A549 (cell line): ENCODE data around the gene SNX25.

ENCODE experiments used
- CEBPB ChIP-seq, 2 experiments: fragments of >200 bp in 1 of 2; sonication (Bioruptor Twin) in 1 of 2; formaldehyde crosslinking in 1 of 2; IDR thresholded peaks; 2 replicates each; pipeline ENCODE4 v1.6.1; 2012 to 2016
- EP300 ChIP-seq, 2 experiments: fragments of >200 bp; sonication (Bioruptor Twin); formaldehyde crosslinking; IDR thresholded peaks; 2 replicates in 1 of 2; 3 replicates in 1 of 2; pipeline ENCODE4 v1.6.1; 2016 to 2017
- ESRRA ChIP-seq: fragments of 150-350 bp; IDR thresholded peaks from 2 replicates; pipeline ENCODE4 v1.6.1; 2014; ENCODE audit warnings: mild to moderate bottlenecking, low read length, borderline replicate concordance
- JUNB ChIP-seq: fragments of >200 bp; sonication (Bioruptor Twin); formaldehyde crosslinking; IDR thresholded peaks from 2 replicates; pipeline ENCODE4 v1.6.1; 2016
- KDM1A ChIP-seq: fragments of 200-600 bp; sonication (generic); IDR thresholded peaks from 2 replicates; pipeline ENCODE4 v1.6.1; 2016; ENCODE audit warnings: low read depth, mild to moderate bottlenecking
- MAFK ChIP-seq: fragments of 450-650 bp; IDR thresholded peaks from 2 replicates; pipeline ENCODE4 v1.6.1; 2014; ENCODE audit not compliant: partially characterized antibody
- MYC ChIP-seq: IDR thresholded peaks from 2 replicates; pipeline ENCODE4 v1.6.1; 2012; ENCODE audit warnings: mild to moderate bottlenecking, inconsistent platforms, low read length, improper control_type of control experiment, borderline replicate concordance
- NFE2L2 ChIP-seq: fragments of 150-350 bp; conservative IDR thresholded peaks from 2 replicates; pipeline ENCODE4 v1.6.1; 2014; ENCODE audit warnings: low read length
- POLR2A ChIP-seq: IDR thresholded peaks from 2 replicates; pipeline ENCODE4 v1.6.1; 2012; ENCODE audit warnings: mild to moderate bottlenecking, low read length
- POLR2AphosphoS2 ChIP-seq: conservative IDR thresholded peaks from 2 replicates; pipeline ENCODE4 v1.6.1; 2012; ENCODE audit warnings: low read length, improper control_type of control experiment, inconsistent platforms
- RCOR1 ChIP-seq: fragments of 150-350 bp; IDR thresholded peaks from 2 replicates; pipeline ENCODE4 v1.6.1; 2014; ENCODE audit warnings: antibody characterized with exemption, low read length, low read depth
- TF ChIP-seq, protein P1 (sequence below): fragments of >200 bp; sonication (Bioruptor Twin); formaldehyde crosslinking; IDR thresholded peaks from 3 replicates; pipeline ENCODE4 v1.5.1; 2016
- TF ChIP-seq, protein P2 (sequence below): IDR thresholded peaks from 2 replicates; pipeline ENCODE4 v1.6.1; 2012
- TF ChIP-seq, protein P3 (sequence below): IDR thresholded peaks from 2 replicates; pipeline ENCODE4 v1.6.1; 2012

DNA sequence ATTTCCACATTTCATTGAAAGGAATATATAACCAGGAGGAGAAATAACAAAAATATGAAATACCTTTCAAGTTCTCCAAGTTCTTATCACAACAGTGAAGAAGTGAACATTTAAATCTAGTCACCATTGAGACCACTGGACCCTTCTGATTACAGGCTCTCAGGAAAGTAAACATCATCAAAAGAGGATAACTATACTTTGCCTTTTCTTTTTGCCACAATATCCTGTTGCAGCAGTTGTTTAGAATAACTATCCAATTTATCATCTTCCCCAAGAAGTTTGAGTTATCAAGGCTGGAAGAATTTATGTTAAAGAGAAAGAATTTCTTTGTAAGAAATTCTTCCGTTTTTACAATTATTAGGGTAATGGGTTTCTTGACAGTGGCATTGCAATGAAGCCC is 182.8 kb downstream of the SNX25 start:
- TF ChIP-seq, protein P1, sequence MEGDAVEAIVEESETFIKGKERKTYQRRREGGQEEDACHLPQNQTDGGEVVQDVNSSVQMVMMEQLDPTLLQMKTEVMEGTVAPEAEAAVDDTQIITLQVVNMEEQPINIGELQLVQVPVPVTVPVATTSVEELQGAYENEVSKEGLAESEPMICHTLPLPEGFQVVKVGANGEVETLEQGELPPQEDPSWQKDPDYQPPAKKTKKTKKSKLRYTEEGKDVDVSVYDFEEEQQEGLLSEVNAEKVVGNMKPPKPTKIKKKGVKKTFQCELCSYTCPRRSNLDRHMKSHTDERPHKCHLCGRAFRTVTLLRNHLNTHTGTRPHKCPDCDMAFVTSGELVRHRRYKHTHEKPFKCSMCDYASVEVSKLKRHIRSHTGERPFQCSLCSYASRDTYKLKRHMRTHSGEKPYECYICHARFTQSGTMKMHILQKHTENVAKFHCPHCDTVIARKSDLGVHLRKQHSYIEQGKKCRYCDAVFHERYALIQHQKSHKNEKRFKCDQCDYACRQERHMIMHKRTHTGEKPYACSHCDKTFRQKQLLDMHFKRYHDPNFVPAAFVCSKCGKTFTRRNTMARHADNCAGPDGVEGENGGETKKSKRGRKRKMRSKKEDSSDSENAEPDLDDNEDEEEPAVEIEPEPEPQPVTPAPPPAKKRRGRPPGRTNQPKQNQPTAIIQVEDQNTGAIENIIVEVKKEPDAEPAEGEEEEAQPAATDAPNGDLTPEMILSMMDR = no peak
- no peak for TF ChIP-seq JUNB
- no peak for TF ChIP-seq NFE2L2
- no peak for TF ChIP-seq POLR2A
- no peak for TF ChIP-seq ESRRA
- TF ChIP-seq MAFK = no peak
- no peak for TF ChIP-seq CEBPB (IDR thresholded peaks at IDR 0.05)
- TF ChIP-seq, protein P2, sequence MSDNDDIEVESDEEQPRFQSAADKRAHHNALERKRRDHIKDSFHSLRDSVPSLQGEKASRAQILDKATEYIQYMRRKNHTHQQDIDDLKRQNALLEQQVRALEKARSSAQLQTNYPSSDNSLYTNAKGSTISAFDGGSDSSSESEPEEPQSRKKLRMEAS = no peak
- TF ChIP-seq EP300 (IDR thresholded peaks at IDR 0.05) = no peak
- no peak for TF ChIP-seq KDM1A
- TF ChIP-seq, protein P3, sequence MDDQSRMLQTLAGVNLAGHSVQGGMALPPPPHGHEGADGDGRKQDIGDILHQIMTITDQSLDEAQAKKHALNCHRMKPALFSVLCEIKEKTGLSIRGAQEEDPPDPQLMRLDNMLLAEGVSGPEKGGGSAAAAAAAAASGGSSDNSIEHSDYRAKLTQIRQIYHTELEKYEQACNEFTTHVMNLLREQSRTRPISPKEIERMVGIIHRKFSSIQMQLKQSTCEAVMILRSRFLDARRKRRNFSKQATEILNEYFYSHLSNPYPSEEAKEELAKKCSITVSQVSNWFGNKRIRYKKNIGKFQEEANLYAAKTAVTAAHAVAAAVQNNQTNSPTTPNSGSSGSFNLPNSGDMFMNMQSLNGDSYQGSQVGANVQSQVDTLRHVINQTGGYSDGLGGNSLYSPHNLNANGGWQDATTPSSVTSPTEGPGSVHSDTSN = no peak
- no peak for TF ChIP-seq RCOR1
- TF ChIP-seq POLR2AphosphoS2 = no peak
- TF ChIP-seq MYC = no peak
